SU-DHL-6 (cell line): ENCODE results near the gene TLN1.

Experiments
- EZH2phosphoT487 ChIP-seq: fragments of 200-600 bp; sonication (generic), shearing (Covaris generic); conservative IDR thresholded peaks from 2 replicates; pipeline ENCODE4 v1.6.1; 2018; ENCODE audit warnings: mild to moderate bottlenecking, antibody characterized with exemption, low read length, moderate library complexity, mixed read lengths
- TF ChIP-seq, protein P1 (sequence below): fragments of 200-600 bp; sonication (generic); IDR thresholded peaks from one replicate; pipeline ENCODE4 v1.5.1; 2017; ENCODE audit warnings: antibody characterized with exemption, mild to moderate bottlenecking, low read length, moderate library complexity; ENCODE audit not compliant: insufficient read depth, poor library complexity, severe bottlenecking

DNA sequence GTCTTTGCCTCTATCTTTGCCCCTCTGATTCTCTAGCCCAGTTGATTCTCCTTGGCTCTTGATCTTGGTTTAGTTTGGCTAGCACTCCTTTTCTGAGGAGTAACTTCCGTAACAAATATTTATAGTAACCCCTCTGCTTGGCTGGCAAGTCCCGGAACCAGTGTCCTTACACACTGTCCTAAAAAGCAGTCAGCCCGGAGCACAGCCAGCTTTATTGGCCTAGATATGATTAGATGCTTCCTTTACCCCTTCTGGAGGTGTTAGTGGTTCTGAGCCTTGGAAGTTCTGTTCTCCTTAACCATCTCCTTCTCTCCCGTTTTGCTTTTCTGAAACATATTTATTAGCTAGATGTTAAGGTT is 39.1 kb upstream of the TLN1 start:
- TF ChIP-seq, protein P1, sequence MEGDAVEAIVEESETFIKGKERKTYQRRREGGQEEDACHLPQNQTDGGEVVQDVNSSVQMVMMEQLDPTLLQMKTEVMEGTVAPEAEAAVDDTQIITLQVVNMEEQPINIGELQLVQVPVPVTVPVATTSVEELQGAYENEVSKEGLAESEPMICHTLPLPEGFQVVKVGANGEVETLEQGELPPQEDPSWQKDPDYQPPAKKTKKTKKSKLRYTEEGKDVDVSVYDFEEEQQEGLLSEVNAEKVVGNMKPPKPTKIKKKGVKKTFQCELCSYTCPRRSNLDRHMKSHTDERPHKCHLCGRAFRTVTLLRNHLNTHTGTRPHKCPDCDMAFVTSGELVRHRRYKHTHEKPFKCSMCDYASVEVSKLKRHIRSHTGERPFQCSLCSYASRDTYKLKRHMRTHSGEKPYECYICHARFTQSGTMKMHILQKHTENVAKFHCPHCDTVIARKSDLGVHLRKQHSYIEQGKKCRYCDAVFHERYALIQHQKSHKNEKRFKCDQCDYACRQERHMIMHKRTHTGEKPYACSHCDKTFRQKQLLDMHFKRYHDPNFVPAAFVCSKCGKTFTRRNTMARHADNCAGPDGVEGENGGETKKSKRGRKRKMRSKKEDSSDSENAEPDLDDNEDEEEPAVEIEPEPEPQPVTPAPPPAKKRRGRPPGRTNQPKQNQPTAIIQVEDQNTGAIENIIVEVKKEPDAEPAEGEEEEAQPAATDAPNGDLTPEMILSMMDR, result no peak
- TF ChIP-seq EZH2phosphoT487, result no peak
